ENCODE data around the gene MAP2K5.
"Not testable (repeated sequence)": the region's sequence is repeated elsewhere in the genome, so short reads cannot be mapped to it uniquely, and the experiment has no call there.

Gene MAP2K5

DNA sequence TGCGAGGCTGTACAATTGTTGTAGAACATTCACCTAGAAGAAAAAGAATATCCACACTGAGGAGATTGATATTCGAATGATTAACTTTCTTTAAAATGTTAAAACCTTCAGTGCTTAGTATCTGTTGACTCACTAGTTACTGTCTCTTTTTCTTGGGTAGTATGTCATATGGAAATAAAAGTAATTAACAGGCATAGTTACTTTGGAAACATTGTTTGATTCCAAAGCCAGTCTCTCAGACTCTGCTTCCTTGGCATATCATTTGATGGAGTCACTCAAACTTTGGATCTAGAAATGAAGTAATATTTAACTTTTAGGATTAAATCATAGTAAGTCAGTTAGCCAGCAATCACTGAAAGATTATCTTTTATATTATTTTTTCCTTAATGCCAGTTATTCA, 63.4 kb downstream of the MAP2K5 start:
- DNase-seq: no peak

GRCh38 chr15:67606742-67607141, 64.2 kb downstream of the MAP2K5 start:
- DNase-seq: no peak

DNA sequence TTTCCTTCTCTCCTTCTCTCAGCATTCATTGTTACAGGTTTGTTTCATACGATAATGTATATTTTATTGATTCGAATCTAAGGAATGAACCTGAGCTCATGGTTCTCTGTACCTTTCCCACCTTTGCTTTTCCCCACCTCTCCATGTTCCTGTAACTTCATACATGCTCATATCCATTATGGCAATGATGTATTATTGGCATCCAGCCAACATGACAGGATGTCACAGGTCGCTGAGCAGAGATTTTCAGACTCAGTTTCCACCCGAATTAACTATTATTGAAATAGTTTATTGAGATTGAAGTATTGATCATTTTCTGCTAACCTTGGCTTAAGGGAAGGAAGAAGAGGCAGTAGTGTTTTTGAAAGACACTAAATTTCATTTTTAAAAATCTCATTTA, 64.8 kb downstream of the MAP2K5 start:
- DNase-seq: no peak

DNA sequence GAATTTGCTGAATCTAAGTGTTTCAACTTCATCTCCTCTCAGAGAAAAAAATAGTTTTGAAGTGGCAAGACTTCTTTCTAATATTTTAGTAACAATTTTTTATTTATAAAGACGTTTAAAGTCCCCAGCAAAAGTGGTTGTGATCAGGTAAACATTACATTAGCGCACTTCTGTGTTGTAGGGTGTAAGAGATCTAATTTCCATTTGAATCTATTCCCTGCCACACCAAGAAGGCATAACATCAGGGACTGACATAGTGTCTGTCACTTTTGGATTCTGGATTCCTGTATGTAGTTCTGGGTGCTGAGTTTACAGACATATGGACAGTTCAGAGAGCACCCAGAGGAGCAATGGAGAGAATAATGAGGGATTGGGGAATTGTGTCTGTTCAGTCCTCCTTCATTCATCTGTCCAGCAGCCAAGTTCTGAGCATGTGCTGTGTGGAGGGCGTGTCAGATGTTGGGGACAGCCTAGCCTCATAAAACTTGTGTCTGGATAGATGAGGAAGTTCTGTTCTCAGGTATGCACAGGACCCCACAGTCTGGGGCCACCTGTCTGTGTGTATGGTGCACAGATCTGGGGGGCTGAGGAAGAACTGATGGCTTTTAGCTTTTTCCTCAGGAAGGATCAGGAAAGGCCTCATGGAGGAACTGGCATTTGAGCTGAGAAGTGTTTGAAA, 65.6 kb downstream of the MAP2K5 start:
- no peak for DNase-seq

DNA sequence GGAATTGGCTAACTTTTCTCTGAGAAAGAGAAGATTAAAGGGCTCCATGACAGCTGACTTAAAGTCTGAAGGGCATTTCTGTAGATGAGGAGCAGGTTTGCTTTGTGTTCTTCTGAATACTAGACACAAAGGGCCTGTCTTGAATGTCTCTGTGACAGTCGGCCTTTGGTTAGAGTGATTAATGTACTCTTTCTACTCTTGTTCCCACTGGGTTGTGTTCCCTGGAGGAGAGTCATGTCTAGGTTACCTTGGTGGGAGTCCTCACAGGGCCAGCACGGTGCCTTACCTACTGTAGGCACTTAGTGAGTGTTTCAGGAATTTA, 66.1 kb downstream of the MAP2K5 start:
- no peak for DNase-seq

GRCh38 chr15:67611370-67612369, 69.2 kb downstream of the MAP2K5 start:
- DNase-seq: no peak

GRCh38 chr15:67613211-67613610, 70.7 kb downstream of the MAP2K5 start:
- no peak for DNase-seq

DNA sequence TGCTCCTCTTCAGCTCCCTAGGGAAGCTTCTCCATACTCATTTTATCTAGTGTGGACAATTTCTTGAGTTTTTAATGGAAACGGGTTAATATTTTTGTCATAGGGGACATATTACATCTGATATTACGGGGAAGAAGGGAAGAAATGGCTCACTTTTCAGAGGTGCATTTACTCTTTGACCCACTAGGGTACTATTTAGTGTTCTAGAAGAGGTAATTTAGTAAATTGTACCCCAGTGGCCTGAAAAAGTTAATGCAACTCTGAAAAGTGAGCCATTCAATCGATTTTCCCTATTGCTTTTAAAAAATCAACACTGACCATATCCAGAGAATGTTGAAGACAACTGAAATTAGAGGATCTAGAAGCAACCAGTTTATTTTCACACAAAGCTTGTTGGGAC, 71.2 kb downstream of the MAP2K5 start:
- no peak for DNase-seq

DNA sequence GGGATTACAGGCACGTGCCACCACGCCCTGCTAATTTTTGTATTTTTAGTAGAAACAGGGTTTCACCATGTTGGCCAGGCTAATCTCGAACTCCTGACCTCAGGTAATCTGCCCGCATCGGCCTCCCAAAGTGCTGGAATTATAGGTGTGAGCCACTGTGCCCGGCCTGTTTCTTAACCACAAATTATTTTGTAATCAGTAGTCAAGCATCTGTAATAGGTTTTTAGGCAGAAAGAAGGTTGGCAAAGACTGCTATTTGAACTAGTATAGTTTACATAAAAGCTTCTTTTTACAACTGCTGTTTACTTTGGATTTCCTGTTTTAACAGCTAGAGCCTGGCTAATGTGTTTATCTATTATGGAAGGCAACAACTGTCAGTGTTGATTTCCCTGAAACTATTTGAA, 72.6 kb downstream of the MAP2K5 start:
- not testable (repeated sequence) for DNase-seq

- no peak for DNase-seq
Measured at GRCh38 chr15:67618297-67618696, 75.8 kb downstream of the MAP2K5 start.

GRCh38 chr15:67622110-67622509, 79.6 kb downstream of the MAP2K5 start:
- no peak for DNase-seq

- DNase-seq: no peak
Measured at GRCh38 chr15:67632261-67632660, 89.8 kb downstream of the MAP2K5 start.

GRCh38 chr15:67635950-67636349, 93.4 kb downstream of the MAP2K5 start:
- DNase-seq: not testable (repeated sequence)

DNA sequence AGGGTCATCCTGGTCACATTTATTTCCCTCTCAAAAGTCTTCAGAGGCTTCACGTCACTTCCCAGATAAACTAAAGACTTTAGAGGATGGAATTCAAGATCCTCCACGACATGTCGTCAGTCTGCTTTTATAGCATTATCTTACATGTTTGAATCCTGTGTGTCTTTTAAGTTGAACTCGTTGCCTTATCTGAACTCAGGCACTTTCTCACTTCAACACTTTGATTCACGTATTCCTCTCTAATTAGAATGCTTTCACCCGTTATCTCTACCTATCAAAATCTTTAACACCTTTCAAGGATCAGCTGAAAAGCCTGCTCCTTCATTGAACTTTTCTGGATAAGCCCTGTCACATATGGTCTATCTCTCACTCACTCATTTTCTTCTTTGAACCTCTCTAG, 97.1 kb downstream of the MAP2K5 start:
- no peak for DNase-seq

GRCh38 chr15:67641453-67641852, 99.0 kb downstream of the MAP2K5 start:
- no peak for DNase-seq

DNA sequence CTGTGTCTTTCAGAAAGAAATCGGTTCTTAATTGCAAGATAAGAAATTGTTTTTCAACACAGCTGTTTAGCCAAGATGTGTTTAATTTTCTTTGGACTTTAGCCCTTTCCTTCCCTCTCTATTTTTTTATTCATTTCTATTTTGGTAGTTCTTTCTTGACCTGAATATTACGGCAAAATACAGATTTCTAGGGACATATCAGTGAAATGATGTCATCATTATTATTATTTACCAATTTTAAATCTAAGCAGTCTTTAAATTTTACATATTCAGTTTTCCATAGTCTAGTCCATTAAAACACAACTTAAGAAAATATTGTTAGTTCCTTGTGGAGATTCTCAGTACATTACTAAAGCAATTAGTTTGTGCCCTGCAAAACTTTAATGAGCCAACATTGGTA, 104.3 kb downstream of the MAP2K5 start:
- DNase-seq: no peak

DNA sequence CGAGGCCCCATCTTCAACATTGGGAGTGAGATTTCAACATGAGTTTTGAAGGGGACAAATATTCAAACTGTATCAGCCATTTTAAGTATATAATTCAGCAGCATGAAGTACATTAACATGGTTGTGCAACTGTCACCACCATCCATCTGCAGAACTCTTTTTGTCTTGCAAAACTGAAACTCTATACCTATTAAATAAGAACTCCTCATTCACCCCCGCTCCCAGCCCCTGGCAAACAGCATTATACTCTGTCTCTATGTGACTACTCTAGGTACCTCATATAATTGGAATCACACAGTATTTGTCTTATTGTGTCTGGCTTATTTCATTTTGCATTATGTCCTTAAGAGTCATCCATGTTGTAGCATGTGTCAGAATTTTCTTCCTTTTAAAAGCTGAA, 110.1 kb downstream of the MAP2K5 start:
- no peak for DNase-seq

DNA sequence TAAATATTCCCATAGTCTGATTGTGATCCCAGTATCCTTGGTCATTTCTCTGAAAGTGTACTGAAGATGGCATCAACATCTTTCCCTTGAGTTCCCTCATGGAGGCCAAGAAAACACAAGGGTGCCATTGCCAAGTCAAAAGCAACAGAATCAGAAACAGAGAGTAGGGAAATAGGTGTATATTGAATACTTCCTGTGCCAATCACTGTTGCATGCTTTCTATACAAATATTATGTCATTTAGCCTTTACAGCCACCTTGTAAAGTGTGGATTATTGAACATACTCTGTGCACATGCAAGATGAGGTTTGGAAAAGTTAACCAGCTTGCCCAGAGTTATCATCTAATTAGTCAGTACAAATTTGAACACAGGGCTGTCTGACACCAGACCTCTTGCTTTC, 117.9 kb downstream of the MAP2K5 start:
- DNase-seq: no peak

DNA sequence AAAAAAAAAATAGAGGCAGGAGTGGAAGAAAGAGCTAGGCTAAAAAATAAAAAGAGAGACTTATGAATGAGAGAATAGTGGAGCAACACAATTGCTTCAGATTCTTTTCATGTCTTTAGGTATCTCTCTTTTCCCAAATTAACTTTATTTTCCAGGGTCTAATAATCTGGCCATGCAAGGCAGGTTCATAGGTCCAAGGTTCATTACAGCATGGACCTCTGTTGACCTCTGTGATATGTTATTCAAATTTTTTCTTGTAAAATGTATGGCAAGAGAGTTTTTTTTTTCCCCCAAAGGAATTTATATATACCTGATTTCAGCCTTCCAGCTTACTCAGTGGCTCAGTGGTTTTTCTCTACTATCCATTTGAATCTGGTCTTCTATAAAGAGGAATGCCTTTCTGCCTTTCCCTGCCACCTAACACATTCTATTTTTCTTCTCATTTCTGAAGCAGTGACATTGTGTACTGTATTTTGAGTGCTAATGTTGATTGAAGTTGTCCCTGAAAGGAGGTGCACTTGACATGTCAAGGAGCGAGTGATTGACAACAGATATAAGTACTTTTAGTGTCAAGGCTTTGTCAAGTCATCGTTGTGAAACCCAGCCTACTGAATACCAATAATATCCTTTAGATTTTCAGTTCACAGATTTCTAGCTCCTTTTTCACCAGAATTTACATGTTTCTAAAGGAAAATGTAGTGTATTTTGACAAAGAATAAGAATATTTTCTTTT, 118.5 kb downstream of the MAP2K5 start:
- no peak for DNase-seq

DNA sequence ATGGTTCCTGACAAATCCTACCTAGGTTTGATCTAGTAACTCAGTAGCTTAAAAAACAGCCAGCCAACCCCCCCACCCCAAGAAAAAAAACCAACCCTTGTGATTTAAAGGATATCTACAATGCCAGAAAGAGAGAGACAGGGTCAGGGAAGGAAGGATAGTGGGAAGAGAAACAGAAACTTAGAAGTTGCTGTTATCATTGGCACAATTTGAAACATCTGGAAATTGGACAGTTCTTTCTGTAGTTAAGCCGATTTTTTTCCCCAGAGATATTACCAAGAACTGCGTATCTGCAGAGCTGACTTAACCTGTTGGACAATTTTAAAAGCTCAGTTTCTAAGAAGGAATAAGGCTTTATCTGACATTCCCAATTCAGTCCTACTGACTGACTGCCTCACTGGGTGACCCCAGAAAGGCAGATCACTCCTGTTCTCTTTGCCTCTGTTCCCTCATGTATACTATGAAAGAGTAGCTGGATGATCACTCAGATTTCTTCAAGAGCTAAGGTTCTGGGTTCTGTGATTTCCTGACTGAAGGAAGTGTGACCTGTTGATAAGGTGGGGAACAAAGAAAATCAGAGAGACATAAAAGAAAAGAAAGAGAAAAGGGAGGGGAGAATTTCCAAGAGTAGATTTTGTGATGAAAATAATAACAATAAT, 128.3 kb downstream of the MAP2K5 start:
- no peak for DNase-seq

GRCh38 chr15:67672834-67673233, 130.3 kb downstream of the MAP2K5 start:
- not testable (repeated sequence) for DNase-seq

- DNase-seq: no peak
Measured at GRCh38 chr15:67674983-67675382, 132.5 kb downstream of the MAP2K5 start.

DNA sequence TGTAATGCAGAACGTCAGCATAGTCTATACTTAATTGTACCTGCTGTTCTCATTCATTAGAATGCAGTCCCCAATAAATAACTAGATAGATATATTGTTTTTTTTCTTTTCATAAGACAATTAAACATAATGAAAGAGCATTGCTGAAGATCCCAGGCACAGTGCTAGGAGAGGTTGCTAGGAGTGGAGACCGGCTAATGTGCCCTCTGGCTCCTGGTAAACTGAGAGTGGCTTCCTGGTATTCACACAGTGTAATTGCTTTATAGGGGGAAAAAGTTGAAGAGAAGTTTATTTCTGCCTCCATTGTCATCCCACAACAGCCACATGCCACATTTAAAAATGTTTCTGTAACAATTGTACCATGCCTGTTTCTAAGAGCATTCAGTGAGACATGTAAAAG, 135.6 kb downstream of the MAP2K5 start:
- no peak for DNase-seq

Data from effector CD4-positive, alpha-beta T cell (primary cell).